Skin of body (tissue), 2 donors: ENCODE data around the gene REL. TPM values are rescaled to one million over a fixed set of nuclear protein-coding genes. Genes with fewer than 3 reads are reported as not detected.
A peak's percentile ranks its signal among the peaks of the same experiment; 100 is the strongest.
"Not testable (repeated sequence)": the region's sequence is repeated elsewhere in the genome, so short reads cannot be mapped to it uniquely, and the experiment has no call there.

Source experiments
- DNase-seq: peaks from one replicate; lab custom pipeline; 2025; lab: John Stamatoyannopoulos, UW
- total RNA-seq: library from RNA; depleted of rRNA; stranded (reverse); fragments of >200 nt; gene quantifications from one replicate; pipeline ENCODE4 v1.2.3, GENCODE V29; 2014

The REL gene
- total RNA-seq, 1 donor from 2014 or later: 28.7 TPM

DNA sequence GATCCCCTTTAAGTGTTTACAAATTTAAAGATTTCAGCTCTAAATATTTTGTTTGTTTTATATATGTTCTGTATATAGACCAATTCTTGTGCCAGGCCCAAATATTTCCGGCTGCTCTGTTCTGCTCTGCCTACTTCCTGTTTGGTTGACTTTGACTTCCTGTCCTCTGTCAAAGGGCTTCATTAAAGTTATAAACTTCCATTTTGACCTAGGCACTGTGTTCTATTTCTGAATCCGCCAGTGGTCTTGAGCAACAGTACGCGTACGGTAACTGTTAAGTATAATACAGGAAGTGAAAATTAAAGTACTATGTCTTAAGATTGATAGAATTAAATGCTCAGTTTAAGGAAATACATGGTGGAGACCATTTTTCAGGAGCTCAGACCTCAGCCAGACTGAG is 13.5 kb upstream of the REL start:
- DNase-seq: no peak

DNA sequence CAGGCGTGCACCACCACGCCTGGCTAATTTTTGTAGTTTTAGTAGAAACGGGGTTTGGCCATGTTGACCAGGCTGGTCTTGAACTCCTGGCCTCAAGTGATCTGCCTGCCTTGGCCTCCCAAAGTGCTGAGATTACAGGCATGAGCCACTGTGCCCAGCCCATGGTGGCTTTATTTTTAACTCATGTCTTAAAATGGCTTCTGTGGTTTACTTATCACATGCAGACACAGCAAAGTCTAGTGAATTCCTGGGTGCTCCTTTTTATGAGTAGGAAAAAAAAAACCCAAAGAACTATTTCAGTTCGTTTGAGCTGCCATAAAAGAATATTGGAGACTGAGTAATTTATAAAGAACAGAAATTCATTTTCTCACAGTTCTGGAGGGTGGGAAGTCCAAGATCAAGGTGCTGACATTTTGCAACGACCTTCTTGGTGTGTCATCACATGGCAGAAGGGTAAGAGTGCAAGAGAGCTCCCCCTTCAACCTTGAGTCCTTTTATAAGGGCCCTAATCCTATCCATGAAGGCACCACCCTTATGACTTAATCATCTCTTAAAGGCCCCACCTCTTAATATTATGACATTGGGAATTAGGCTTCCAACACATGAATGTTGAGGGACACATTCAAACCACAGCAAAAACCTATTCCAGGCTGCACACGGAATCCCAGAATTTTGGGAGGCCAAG is 12.6 kb upstream of the REL start:
- no peak for DNase-seq

GRCh38 chr2:60872510-60872928 is 8.9 kb upstream of the REL start:
- DNase-seq: no peak

- DNase-seq: no peak
Observed at GRCh38 chr2:60873381-60873780, 8.0 kb upstream of the REL start.

- DNase-seq: no peak
Observed at GRCh38 chr2:60875520-60875919, 5.9 kb upstream of the REL start.

- peak; percentile 51 for DNase-seq
Observed at GRCh38 chr2:60880643-60881046, 729 bp upstream of the REL start.

DNA sequence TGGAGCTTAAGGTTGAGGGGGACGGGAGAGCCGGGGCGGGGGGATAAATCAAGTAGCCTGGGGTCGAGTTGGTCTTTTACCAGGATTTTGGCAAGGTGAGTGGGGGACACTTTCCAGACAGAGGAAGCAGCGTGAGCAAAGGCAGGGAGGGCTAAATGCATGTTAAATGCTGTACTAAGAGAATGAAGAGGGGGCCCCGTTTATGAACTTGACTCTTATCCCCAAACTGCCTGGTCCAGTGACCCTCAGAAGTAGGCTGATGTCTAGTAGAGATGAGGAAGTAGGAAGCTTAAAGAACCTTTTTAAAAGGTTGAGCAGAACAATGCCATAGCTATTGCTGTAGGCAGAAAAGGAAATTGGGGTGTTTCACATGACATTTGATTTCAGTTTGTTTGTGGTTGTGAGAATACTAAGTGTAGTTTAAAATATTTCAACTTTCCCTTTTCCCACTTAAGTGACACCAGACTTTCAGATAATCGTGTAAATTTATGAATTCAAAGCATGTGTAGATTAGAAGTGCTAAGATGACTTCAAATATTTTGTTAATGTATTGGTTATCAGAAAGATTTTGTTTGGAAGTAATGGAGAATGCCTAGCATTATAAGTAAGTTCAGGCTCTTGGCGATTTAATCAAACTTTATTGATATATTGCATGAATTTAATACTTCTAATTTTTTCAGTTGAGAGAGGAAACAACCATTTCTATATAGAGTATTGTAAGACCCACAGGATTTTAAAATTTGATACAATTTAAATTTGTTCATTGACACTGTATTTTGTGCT is 1.8 kb downstream of the REL start:
- DNase-seq: peak; percentile 8

- no peak for DNase-seq
Observed at GRCh38 chr2:60883896-60884295, 2.5 kb downstream of the REL start.

DNA sequence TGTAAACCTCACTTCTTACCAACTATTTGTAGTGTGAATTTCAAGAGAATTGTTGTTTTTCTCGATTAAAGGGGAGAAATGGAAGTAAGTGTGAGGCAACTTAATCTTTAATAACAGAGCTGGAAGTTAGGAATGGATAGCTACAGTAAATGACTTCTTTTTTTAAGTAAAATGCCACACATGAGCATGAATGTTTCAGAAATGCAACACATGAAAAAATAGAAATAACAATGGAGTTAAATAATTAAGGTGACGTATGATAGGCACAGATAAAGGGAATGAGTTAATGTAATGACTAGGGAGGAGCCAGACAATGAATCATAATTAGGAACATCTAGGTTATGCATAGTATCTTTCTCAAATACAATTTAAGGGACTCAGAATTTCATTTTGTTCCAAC is 3.4 kb downstream of the REL start:
- DNase-seq: no peak

DNA sequence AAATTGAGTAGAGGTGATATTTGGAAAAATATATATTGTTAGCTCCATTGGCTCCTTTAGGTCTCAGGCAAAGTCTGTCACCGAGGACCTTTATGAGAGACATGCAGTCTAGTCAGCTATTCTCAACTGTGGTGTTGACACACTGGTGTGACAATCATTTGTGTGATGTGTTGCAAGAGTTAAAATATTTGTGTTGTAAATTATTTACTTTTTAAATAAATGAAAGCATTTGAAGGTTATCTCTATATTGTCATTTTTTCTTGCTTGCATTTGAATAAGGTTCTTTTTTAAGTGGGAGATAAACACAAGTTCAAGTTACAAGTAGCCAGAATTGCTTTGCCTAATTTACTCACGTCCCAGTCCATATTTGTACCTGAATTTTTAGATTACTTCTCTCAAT is 4.3 kb downstream of the REL start:
- DNase-seq: no peak

DNA sequence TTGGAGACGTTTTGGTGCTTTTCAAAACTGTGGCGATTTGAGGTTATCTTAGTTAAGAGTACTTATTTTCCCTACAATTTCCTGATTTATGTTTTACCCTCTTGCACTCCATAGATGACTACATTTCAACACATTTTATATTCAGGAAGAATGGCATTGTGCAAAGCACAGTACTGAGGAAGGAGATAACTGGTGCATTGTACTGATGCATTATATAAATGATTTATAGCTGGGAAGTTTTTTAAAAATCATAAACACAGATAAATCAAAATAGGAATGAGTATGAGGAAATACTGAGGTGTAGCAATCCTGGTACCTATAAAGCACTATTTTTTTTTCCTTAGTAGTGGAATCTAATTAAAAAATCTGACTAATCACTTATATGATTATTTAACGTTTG is 5.6 kb downstream of the REL start:
- no peak for DNase-seq

DNA sequence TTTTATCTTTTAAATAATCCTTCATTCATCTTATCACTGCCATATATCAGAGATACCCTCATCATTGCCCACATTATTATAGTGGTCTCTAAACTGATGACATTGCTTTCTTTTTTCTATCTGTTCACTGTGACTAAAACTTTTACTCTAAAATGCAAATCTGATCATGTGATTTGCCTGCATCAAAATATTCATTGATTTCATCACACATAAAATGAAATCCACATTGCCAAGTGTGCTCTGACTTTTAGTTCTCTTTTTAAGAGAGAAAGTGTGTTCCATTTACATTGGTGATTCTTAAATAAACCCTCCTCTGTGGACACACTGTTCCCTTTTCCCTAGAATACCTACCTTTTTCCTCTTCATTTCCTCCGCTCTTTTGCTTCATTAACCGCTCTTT is 7.5 kb downstream of the REL start:
- no peak for DNase-seq

DNA sequence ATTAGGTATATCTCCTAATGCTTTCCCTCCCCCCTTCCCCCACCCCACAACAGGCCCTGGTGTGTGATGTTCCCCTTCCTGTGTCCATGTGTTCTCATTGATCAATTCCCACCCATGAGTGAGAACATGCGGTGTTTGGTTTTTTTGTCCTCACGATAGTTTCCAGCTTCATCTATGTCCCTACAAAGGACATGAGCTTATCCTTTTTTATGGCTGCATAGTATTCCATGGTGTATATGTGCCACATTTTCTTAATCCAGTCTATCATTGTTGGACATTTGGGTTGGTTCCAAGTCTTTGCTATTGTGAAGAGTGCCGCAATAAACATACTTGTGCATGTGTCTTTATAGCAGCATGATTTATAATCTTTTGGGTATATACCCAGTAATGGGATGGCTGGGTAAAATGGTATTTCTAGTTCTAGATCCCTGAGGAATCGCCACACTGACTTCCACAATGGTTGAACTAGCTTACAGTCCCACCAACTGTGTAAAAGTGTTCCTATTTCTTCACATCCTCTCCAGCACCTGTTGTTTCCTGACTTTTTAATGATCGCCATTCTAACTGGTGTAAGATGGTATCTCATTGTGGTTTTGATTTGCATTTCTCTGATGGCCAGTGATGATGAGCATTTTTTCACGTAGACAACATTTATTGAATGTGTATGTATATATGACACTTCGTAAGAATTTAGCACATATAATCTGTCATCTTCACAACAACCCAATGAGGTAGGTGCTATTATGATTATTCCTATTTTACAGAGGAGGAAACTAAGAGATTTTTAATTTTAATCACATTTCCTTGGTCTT is 8.4 kb downstream of the REL start:
- not testable (repeated sequence) for DNase-seq

DNA sequence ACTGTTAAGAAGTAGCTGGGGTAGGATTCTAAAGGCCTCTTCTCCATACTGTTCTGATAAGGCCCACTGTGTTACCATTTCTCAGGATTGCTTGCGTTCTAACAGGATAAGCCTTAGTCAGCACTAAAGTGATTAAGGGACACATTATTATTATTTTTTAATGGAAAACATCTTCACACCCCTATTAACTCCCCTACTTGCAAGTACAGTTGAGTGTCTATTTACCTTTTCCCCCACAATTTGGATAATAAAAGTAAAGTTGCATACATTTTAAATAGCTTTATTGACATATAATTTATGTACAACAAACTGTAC is 9.0 kb downstream of the REL start:
- DNase-seq: no peak

DNA sequence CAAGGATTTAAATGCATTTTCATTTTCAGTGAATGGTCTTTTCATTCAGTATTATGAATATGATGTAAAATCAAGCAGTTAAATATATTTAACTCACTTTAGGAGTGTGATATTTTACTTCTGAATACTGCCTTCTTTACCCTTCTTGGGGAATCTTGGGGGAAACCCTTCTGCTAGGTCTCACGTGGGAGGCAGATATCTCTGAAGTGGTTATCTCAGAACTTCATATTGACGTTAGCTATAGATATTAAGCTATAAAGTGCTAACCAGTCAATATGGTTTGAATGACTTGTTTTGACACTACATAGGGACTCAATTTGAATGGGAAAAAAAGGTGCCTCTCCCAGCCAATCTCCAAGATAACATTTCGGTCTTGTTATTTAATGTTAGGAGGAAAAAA is 9.8 kb downstream of the REL start:
- DNase-seq: no peak

DNA sequence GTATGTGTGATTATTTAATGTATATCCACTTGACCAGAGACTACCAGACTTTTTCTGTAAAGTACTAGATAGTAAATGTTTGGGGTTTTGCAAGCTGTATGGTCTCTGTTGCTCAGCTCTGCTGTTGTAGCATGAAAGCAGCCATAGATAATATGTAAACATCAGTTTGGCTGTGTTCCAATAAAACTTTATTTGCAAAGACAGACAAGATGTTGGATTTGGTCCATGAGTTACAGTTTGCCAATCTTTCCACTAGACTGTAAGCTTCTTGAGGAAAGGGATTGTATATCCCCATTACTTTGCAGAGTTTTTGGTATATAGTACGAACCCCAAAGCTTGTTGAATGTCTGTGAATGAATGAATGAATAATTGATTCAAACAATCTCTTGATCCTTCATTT is 17.2 kb downstream of the REL start:
- no peak for DNase-seq

DNA sequence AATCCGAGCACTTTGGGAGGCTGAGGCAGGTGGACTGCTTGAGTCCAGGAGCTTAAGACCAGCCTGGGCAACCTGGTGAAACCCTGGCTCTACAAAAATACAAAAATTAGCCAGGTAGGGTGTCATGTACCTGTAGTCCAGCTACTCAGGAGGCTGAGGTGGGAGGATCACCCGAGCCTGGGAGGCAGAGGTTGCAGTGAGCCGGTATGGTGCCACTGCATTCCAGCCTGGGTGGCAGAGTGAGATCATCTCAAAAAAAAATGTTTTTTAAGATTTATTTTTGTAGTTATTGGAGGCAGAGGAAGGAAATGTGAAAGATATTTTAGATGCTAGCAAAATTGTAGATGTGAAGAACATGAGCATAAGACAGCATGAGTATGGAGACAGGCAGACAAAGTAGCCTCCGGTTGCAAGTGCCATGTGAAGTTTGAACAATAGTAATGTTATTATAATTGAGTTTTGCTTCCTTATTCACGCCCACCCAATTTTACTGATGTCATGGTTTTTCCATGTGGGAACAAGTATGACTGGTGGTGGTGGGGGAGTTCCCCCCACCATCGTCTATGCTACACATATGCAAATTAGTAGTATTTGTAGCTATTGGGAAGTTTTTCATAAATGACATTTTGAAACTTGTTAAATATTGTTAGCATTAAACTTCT is 18.0 kb downstream of the REL start:
- DNase-seq: no peak

GRCh38 chr2:60899892-60900249 is 18.5 kb downstream of the REL start:
- DNase-seq: no peak

GRCh38 chr2:60901296-60901695 is 19.9 kb downstream of the REL start:
- not testable (repeated sequence) for DNase-seq

GRCh38 chr2:60905867-60906266 is 24.5 kb downstream of the REL start:
- not testable (repeated sequence) for DNase-seq

DNA sequence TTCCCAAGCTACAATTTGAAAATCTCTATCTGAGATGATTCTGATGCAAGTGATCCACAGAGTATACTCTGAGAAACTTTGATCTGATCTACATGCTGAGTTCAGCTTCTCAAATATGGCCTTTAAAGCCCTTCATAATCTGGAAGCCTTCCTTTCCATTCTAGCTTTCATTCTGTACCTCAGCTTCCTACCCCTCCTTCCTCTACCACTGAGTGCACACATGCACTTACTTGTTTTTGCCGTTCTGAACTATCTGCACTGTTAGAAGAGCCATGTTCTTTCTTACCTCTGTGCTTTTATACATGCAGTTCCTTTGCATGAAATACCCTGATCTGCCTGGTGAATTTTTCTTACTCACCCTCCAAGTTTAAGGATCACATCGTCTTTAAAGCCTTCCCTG is 25.0 kb downstream of the REL start:
- no peak for DNase-seq

DNA sequence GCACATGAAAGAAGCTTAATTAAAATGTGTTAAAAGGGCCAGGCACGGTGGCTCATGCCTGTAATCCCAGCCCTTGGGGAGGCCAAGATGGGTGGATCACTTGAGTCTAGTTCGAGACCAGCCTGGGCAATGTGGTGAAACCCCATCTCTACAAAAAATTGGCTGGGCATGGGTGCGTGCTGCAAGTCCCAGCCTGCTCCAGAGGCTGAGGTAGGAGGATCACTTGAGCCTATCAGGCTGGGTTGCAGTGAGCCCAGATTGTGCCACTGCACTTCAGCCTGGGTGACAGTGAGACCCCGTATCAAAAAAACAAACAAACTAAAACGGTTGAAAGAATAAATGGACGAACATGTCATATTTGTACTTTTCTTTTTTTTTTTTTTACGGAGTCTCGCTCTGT is 26.0 kb downstream of the REL start:
- no peak for DNase-seq
